Pons (tissue), 1 donor: ENCODE results near the gene EIF4G3.
"Not testable (repeated sequence)": the region's sequence is repeated elsewhere in the genome, so short reads cannot be mapped to it uniquely, and the experiment has no call there.

ENCODE experiments used
- DNase-seq: peaks from one replicate; pipeline ENCODE4 v3.0.0-alpha.2; 2016; ENCODE audit warnings: low spot score

The EIF4G3 gene

DNA sequence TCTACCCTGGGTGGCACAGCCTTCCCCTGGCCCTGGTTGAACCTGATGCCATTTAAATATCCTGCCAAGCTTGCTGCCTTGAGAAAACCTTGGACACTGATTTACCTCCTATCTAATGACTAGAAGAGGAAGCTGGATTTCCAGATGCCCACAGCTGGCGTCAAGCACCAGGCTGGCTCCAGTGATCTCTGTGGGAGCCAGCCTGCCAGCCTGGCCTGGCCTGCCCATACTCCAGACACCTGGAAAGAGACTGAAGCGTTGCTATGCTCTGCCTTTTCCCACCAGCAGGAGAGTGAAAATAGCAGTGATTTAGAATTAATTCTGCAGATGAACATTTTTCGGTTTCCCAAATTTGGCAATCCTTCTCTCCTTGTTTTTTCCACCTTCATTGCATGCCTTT lies 11.5 kb upstream of the EIF4G3 start:
- no peak for DNase-seq

DNA sequence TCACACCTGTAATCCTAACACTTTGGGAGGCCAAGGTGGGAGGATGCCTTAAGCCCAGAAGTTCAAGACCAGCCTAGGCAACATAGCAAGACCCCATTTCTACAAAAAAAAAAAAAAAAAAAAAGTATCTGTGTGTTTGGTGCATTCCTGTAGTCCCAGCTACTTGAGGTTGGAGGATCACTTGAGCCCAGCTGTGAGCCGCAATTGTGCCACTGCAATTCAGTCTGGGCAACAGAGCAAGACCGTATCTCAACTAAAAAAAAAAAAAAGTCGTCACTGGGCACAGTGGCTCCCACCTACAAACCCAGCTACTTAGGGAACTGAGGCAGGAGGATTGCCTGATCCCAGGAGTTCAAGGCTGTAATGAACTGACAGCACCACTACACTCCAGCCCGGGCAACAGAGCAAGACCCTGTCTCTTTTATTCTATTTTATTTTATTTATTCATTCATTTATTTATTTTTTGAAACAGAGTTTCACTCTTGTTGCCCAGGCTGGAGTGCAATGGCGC lies 8.6 kb upstream of the EIF4G3 start:
- DNase-seq, result no peak

DNA sequence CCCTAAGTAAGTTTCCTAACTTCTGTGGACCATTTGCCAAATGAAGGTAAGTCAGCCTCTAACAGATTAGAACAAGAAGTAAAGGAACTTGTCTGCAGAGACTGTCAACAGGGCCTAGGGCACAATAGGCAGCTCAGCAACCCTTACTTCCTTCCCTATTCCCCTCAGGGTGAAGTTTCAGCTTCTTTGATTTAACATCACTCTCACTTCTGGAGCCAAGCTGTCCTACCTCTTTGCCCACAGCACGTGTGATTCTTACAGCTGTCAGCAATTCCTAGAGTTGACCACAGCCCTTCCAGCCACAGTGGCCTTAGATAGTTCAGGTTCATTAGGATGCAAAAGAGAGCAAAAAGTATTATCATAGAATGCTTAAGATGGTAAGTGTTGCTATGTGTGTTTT lies 7.6 kb upstream of the EIF4G3 start:
- DNase-seq, result peak; percentile 56

DNA sequence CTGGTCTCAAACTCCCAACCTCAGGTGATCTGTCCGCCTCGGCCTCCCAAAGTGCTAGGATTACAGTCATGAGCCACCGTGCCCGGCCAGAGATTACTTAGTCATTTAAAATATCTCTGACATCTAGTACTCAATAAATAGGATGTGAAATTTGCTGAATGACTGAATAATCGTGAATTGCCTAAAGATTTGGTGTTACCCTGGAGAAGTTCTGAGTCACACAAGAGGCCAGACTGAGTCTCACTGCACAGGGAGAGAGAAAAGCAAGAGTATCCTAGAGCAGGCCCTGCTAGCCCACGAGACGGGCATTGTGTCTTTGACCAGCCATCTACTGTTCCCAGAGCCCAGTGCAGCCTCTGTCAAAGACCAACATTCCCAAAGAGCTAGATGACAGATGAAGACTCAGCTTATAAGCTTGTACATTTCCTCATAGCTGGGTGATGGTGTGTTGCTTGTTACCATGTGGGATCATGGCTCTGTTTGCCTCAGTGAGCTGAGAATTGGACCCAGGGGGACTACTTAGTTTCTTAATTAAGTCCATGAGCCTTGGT lies 5.6 kb upstream of the EIF4G3 start:
- DNase-seq, result no peak

DNA sequence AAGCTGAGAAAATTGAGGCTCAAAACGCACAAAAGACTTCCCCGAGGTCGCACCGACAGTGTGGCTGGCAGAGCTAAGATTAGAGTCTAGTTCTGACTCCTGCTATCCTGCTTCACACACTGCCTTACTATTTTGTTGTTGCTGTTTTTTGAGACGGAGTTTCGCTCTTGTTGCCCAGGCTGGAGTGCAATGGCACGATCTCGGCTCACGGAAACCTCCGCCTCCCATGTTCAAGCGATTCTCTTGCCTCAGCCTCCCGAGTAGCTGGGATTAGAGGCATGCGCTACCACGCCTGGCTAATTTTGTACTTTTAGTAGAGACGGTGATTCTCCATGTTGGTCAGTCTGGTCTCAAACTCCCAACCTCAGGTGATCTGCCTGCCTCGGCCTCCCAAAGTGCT lies 1.6 kb upstream of the EIF4G3 start:
- not testable (repeated sequence) for DNase-seq

DNA sequence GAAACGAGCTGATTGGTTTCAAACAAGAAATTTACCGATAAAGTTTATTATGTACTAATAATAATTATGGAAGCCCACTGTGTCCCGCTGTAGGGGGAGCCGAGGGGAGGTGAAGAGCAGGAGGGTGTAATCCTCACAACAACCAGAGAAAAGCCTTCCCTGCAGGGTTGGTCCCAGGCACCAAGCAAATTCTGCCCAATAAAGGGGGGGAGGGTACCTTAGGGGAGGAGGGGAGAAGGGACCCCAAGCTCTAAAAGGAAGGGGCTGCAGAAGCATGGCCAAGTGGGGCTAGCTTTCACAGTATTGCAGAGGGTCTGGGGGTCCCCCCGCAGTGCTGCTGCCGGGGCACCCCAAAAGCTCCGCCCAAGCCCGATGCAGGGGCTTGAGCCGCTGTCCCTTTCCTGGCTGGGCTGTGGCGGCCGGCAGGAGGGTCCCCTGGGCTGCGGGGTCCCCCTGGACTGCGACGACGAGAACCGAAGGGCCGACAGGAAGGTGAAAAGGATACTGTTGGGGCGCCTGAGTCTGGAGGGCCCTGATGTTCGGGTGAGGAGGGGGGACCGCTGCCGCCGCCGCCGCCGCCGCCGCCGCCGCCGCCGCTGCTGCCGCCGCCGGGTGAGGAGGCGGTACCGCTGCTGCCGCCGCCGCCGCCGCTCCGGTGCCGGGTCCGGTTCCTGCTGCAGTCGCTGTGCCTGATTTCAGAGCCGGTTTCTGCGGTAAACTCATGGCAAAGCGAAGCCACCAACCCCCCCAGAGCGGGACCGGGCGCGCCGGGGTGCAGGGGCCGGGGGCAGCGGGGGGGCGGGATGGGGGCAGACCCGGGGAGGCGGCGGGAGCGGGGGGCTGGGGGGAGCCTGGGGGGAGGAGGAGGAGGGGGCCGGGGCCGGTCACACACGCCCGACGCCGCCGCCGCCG lies 771 bp downstream of the EIF4G3 start:
- DNase-seq, result no peak

DNA sequence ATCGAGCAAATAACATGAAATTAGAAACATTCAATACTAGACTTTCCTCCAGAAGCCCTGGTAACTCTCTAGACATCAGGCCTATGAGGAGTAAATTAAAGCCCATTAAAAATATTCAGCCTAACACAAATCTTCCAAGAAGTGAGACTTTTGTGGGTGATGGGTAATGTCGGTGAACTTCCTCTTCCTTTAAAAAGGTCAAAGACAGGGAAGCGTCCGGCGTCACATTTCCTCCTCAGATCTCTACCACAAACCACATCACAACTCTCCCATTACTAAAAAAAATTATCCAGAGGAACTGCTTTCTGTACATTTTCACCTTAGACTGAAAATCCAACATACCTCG lies 1.4 kb downstream of the EIF4G3 start:
- DNase-seq, result peak; percentile 89

DNA sequence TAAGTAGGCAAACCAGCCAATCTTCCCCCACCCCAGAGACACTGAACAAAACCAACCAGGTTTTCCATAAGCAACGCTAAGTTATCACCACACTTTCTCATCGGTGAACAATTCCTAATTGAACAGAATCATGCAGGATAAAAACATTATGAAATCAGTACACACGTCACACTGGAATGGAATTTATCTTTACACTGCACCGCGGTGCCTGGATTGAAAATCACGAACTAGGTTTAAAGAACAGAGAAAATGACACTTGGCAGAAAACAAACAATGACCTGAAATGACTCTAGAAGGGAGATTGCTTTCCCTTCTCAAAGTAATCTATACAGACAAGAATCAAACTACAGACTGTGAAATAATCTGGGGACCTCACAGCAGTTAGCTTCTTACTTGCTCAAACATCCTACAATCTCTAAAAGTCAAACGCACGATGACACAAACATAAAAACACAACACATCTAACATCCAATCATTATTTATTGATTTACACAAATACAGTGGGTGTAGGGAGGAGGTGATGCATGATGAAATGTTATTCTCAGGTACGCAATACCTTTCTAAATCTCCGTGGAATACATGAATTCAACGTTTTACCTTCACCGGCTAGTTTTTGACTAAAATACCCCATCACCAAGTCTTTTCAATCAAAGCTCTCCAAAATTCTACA lies 1.9 kb downstream of the EIF4G3 start:
- DNase-seq, result peak; percentile 58

DNA sequence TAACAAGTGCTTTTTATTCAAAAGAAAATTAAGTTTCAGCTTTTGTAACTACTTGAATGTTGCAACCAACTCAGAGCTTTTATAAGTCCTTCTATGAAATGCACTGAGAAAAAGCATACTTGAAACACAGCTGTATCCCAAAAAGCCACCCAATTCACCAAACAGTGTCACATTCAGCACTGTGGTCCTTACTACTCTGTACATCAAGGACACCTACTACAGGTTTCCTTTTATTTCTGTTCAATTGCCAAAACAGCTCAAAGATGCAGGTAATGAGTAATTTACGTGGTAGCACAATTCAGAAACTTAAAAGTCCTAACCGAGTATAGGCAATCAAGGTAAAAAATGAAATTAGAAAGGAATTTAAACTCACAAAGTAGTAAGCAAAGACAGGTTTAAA lies 2.5 kb downstream of the EIF4G3 start:
- DNase-seq, result peak; percentile 52

DNA sequence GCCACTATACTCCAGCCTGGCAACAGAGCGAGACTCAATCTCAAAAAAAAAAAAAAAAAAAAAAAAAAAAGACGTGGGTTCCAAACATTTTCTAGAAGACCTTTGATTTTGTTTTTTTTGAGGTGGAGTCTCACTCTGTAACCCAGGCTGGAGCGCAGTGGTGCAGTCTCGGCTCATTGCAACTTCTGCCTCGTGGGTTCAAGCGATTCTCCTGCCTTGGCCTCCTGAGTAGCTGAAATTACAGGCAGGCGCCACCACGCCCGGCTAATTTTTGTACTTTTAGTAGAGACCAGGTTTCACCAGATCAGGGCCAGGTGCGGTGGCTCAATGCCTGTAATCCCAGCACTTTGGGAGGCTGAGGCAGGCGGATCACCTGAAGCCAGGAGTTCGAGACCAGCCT lies 3.6 kb downstream of the EIF4G3 start:
- DNase-seq, result not testable (repeated sequence)

DNA sequence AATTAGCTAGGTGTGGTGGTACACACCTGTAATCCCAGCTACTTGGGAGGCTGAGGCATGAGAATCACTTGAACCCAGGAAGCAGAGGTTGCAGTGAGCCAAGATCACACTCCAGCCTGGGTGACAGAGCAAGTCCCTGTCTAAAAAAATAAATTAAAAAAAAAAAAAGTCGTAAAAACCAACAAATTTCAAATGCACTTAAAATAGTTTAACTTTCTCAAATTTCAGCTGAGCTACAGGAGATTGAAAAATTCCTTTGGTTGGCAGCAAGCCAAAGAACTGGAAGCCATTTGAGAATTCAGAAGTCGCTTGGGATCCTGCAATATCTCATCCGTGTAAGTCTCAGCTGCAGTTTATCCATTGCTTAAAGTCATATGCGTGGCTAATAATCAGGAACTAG lies 5.9 kb downstream of the EIF4G3 start:
- not testable (repeated sequence) for DNase-seq

DNA sequence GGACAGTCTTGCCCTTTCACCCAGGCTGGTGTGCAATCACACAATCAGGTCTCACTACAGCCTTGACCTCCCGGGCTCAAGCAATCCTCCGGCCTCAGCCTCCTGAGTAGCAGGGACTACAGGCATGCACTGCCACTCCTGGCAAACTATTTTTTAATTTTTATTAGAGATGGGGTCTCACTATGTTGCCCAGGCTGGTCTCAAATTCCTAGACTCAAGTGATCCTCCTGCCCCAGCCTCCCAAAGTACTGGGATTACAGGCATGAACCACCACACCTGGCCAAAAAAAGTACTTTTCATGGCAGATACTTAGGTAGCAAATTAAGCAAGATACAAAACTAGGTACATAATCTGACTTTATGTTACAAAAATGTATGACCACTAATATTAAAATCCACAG lies 8.3 kb downstream of the EIF4G3 start:
- no peak for DNase-seq

DNA sequence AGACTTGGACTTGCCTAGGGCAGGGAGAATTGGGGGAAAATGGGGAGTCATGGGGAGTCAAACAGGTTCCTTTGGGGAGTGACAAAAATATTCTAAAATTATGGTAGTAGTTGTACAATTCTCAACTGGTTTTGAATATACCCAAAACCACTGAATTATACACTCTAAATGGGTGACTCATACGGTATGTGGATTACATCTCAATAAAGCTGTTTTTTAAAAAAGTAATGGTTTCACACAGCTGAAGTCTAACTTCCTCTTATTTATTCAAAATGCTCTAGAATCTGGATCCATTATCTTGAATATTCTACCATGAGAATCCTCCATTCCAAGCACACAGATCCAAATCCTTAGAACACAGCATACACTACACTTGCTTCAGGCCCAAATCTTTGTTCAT lies 11.1 kb downstream of the EIF4G3 start:
- no peak for DNase-seq

DNA sequence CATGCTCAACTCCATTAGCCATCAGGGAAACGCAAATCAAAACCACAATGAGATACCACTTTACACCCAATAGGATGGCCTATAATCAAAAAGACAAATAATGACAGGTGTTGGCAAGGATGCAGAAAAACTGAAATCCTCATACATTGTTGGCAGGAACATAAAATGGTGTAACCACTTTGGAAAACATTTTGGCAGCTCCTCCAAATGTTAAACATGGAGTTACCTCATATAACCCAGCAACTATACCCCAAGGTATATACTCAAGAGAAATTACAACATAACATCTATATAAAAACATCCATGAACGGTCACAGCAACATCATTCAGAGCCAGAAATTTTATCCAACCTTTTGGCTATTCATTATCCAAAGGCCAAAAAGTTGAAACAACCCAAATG lies 11.6 kb downstream of the EIF4G3 start:
- DNase-seq, result no peak

DNA sequence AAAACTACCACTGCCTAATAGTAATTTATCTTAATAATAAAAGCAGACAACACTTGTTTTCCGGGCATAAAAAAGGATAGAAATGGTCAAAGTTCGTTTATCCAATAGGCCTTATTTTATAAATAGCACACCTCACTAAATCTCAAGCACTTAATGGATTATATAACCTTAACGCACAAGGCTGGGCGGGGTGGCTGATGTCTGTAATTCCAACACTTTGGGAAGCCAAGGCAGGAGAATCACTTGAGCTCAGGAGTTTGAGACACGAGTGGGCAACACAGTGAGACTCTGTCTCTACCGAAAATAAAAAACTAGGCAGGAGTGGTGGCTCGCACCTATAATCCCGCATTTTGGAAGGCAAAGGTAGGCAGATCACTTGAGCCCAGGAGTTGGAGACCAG lies 12.4 kb downstream of the EIF4G3 start:
- DNase-seq, result no peak

DNA sequence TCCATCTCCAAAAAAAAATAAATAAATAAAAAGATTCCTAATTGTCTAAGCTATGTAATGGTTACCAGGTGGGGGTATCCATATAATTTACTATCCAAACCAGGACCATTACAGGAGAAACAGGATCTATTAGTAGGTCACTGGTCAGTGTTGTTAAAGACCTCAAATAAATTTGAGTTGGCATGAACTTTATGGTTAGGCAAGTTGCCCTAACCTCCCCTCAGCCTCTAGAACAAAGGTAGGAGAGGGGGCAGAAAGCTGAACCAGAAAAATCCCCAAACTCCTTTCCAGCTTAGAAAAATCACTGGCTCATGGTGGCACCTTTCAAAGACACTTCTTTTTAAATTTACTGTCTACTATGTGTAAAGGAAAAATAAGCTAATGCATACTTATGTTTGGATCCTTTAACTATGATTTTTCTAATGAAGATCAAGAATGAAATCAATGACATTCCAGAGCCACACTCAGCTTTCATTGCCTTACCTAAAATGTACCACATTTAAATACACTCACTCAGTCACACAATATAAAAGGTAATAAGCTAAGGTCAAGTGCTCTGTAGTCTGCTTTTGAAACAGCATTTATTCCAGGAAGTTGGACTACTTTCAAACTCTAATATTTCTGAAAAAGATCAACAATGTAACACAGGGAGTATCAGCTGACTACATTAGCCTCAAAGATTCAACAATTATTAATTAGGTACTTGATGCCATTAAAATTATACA lies 13.8 kb downstream of the EIF4G3 start:
- no peak for DNase-seq

DNA sequence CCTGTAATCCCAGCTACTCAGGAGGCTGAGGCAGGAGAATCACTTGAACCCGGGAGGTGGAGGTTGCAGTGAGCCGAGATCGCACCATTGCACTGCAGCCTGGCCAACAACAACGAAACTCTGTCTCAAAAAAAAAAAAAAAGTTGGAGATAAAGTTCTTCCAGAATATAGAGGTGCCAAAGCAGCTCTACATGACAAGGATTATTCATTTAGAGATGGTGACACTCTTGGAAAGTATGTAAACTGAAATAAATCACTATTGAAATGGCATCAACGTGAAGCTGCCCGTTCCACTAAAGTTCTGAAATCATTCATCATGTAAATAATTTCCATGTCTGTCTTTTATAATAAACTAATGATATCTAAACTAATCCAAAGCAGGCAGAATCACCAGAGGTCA lies 14.9 kb downstream of the EIF4G3 start:
- no peak for DNase-seq

DNA sequence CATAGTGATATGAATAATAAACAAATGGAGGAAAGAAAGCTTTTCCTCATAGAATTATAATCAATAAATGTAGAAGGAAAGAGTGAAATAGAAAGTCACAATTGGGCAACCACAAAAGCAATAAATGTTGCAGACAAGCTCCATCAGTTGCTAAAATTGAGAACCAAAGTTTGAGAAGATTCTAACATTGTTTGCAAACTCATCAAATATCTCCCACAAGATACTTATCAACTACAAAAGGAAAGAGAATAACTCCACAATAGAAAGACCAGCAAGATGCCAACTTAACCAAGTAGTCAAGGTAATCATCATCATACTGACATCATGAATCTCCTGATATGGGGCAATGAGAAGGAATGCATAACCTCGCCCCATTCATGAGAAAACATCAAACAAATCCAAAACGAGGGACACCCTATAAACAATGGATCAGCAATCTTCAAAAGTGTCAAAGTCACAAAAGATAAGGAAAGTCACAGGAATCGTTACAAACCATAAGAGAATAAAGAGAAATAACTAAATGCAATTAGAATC lies 16.4 kb downstream of the EIF4G3 start:
- no peak for DNase-seq

DNA sequence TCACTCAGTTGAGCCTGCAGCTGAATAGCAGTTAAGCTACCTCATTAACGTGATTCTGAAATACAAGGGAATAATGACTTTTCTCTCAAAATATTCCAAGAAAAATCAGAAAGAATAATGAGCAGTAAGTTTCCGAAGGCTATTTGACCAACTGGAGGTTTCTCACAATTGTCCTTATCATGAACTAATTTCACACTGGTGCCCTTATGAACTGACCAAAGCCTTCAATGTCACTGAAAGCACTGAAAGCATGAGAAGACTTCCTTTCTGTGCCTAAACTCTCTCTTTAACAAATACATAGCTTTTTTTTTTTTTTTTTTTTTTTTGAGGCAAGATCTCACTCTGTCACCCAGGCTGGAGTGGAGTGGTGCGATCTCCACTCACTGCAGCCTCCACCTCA lies 18.8 kb downstream of the EIF4G3 start:
- DNase-seq, result no peak

DNA sequence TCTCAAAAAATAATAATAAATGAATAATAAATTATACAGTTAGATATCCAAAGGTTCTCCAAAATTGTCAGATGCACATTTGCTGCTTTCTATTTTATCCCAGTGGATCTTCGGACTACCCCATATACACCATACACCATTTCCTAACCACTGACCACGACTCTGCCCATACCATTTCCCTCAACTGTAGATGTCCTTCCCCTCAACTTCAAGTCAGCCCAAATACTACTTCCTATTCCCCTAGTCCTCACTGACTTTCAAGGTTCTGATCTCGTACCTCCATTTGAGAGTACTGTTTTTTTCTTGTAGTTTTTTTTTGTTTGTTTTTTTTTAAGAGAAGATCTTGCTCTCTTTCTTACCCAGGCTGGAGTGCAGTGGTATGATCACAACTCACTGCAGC lies 19.6 kb downstream of the EIF4G3 start:
- DNase-seq, result no peak

DNA sequence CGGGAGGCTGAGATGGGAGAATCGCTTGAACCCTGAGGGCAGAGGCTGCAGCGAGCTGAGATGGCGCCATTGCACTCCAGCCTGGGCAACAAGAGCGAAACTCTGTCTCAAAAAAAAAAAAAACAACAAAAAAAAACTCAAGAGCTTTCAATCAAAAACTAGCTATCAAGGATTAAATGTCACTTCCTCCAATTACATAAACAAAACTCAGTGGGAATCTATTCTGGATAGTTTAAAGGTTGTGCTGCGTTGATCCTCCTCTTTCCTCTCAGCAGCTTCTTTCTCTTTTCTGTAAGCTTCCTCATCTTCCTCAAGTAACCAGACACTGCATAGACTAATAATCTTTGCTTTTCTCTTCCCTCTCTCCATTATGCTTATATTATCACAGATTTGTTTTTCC lies 20.7 kb downstream of the EIF4G3 start:
- no peak for DNase-seq

DNA sequence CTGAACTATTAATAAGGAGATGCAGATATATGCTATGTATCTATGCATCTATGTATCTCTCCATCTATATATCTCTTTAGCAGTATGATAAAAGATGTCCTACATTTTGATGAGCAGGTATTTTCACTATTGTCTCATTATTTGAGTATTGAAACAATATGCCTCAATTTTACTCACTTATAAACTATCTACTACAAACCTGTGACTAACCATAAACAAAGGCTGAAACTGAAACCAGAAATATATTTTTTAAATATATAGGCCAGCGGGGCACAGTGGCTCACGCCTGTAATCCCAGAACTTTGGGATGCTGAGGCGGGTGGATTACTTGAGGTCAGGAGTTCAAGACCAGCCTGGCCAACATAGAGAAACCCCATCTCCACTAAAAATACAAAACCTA lies 22.0 kb downstream of the EIF4G3 start:
- no peak for DNase-seq
